HepG2 (cell line): Measurements from ENCODE around the gene MSI2. TPM values are rescaled to one million over a fixed set of nuclear protein-coding genes. Genes with fewer than 3 reads are reported as not detected.

Experiments used
- ATAC-seq: fragments of 200-7000 bp; cut with Tn5 transposase; 3 replicates; pipeline ENCODE4 v1.9.1; 2020; ENCODE audit warnings: mild to moderate bottlenecking, moderate library complexity
- BruUV-seq: library from RNA; stranded (reverse); fragments of 400-500 nt; replicated peaks from 2 replicates; lab custom pipeline; 2021; lab: Mats Ljungman, UMichigan
- CTCF ChIA-PET: fragments of 300-600 bp; formaldehyde crosslinking; extraction: SDS; loops from one replicate; lab custom pipeline; 2021; ENCODE audit warnings: low total read pairs, inconsistent platforms, low intra/inter-chr PET ratio; lab: Yijun Ruan, JAX
- POLR2A ChIA-PET: fragments of 350-600 bp; sonication (Branson Sonifier 250); formaldehyde crosslinking; loops from one replicate; lab custom pipeline; 2020; ENCODE audit warnings: antibody characterized with exemption, inconsistent platforms; lab: Yijun Ruan, JAX
- DNase-seq: peaks from one replicate; pipeline ENCODE4 v3.0.0-alpha.2; 2015; ENCODE audit warnings: low spot score
- FAIRE-seq: peaks from 3 replicates; lab custom pipeline; 2011; peaks lifted over from hg19 to GRCh38; lab: Jason Lieb, UNC
- H2AFZ ChIP-seq: one replicate; pipeline ENCODE4 v1.6.1; 2011; ENCODE audit warnings: low read length, inconsistent platforms
- H3K27ac ChIP-seq: fragments of 300-600 bp; 3 replicates; pipeline ENCODE4 v1.8.0; 2011; ENCODE audit warnings: mixed run types, mild to moderate bottlenecking, mixed read lengths, low read length, inconsistent platforms; ENCODE audit not compliant: insufficient read depth; ENCODE audit errors: extremely low read length
- H3K27me3 ChIP-seq, 2 experiments: fragments of 200-600 bp in 1 of 2; 2 replicates in 1 of 2; 3 replicates in 1 of 2; pipeline versions ENCODE4 v1.6.0 to v1.8.0; 2011; ENCODE audit warnings: low read length in 2 of 2, mild to moderate bottlenecking in 2 of 2, moderate library complexity in 2 of 2, inconsistent platforms in 1 of 2; ENCODE audit not compliant: insufficient read depth in 2 of 2, control insufficient read depth in 1 of 2
- H3K36me3 ChIP-seq, 2 experiments: fragments of 200-600 bp in 1 of 2; replicated peaks in 1 of 2; 2 replicates in 1 of 2; 3 replicates in 1 of 2; pipeline versions ENCODE4 v1.5.1 to v1.8.0; 2011; ENCODE audit warnings: low read length in 2 of 2, inconsistent platforms in 1 of 2; ENCODE audit not compliant: insufficient read depth in 2 of 2, control insufficient read depth in 1 of 2
- H3K4me1 ChIP-seq: 2 replicates; pipeline ENCODE4 v1.5.1; 2012; ENCODE audit warnings: low read length, inconsistent platforms; ENCODE audit not compliant: insufficient read depth
- H3K4me2 ChIP-seq: 2 replicates; pipeline ENCODE4 v1.6.0; 2011; ENCODE audit warnings: low read depth, low read length, inconsistent platforms
- H3K4me3 ChIP-seq, 3 experiments: fragments of 200-600 bp in 1 of 3; sonication (generic), shearing (Covaris generic) in 1 of 3; replicated peaks in 1 of 3; 2 replicates each; pipeline ENCODE4 v1.5.1; 2011 to 2016; ENCODE audit warnings: low read length in 3 of 3, inconsistent platforms in 2 of 3, low read depth in 2 of 3, mild to moderate bottlenecking in 2 of 3, control low read depth in 1 of 3, mixed read lengths in 1 of 3; ENCODE audit not compliant: insufficient read depth in 1 of 3
- H3K79me2 ChIP-seq: one replicate; pipeline ENCODE4 v1.6.1; 2011; ENCODE audit warnings: low read length, inconsistent platforms; ENCODE audit not compliant: insufficient read depth
- H3K9ac ChIP-seq: 2 replicates; pipeline ENCODE4 v1.6.0; 2011; ENCODE audit warnings: mild to moderate bottlenecking, low read depth, low read length, inconsistent platforms; ENCODE audit not compliant: insufficient read depth
- H3K9me3 ChIP-seq: 2 replicates; pipeline ENCODE4 v1.5.1; 2012; ENCODE audit warnings: mild to moderate bottlenecking, low read length
- H4K20me1 ChIP-seq: 2 replicates; pipeline ENCODE4 v1.6.0; 2011; ENCODE audit warnings: inconsistent platforms, mild to moderate bottlenecking, low read length, moderate library complexity; ENCODE audit not compliant: insufficient read depth
- DMAP1 ChIP-seq: IDR thresholded peaks from 2 replicates; pipeline ENCODE4 v1.6.1; 2016
- ELF3 ChIP-seq: IDR thresholded peaks from 2 replicates; pipeline ENCODE4 v1.6.1; 2016; ENCODE audit warnings: missing genetic modification reagents, missing compliant biosample characterization
- GPN1 ChIP-seq: sonication (generic); formaldehyde crosslinking; IDR thresholded peaks from 2 replicates; pipeline ENCODE4 v1.5.1; 2020; ENCODE audit warnings: missing genetic modification reagents, borderline replicate concordance
- NFYC ChIP-seq: IDR thresholded peaks from 2 replicates; pipeline ENCODE4 v1.6.1; 2016; ENCODE audit warnings: missing genetic modification reagents, missing compliant biosample characterization
- SIX4 ChIP-seq: sonication (generic); formaldehyde crosslinking; IDR thresholded peaks from 2 replicates; pipeline ENCODE4 v1.4.0; 2020; ENCODE audit warnings: missing genetic modification reagents
- SYNCRIP ChIP-seq: fragments of 200-400 bp; formaldehyde crosslinking; IDR thresholded peaks from 2 replicates; pipeline ENCODE4 v1.6.1; 2018; ENCODE audit warnings: mild to moderate bottlenecking, low read depth, low read length; ENCODE audit not compliant: insufficient read depth
- TEF ChIP-seq: sonication (generic); formaldehyde crosslinking; IDR thresholded peaks from 2 replicates; pipeline ENCODE4 v1.5.0; 2020; ENCODE audit warnings: missing genetic modification reagents
- YEATS2 ChIP-seq: sonication (generic); formaldehyde crosslinking; IDR thresholded peaks from 2 replicates; pipeline ENCODE4 v1.4.0; 2020; ENCODE audit warnings: missing genetic modification reagents, borderline replicate concordance
- ZFY ChIP-seq: sonication (generic); formaldehyde crosslinking; IDR thresholded peaks from 2 replicates; pipeline ENCODE4 v1.4.0; 2020; ENCODE audit warnings: missing genetic modification reagents
- ZNF570 ChIP-seq: sonication (generic); formaldehyde crosslinking; IDR thresholded peaks from 2 replicates; pipeline ENCODE4 v1.4.0; 2020; ENCODE audit warnings: mild to moderate bottlenecking, missing genetic modification reagents, borderline replicate concordance
- ZNF615 ChIP-seq: sonication (generic); formaldehyde crosslinking; IDR thresholded peaks from 2 replicates; pipeline ENCODE4 v1.5.0; 2020; ENCODE audit warnings: mild to moderate bottlenecking, missing genetic modification reagents, borderline replicate concordance
- ZSCAN9 ChIP-seq: IDR thresholded peaks from 2 replicates; pipeline ENCODE4 v1.6.1; 2016; ENCODE audit warnings: borderline replicate concordance
- WGBS: methylation state at CpG from one replicate; pipeline ENCODE4 v1.1.6; 2017; ENCODE audit warnings: low lambda C conversion rate; 5-methylcytosine and 5-hydroxymethylcytosine counted together
- in situ Hi-C: cut with HindIII; loops from 2 replicates; pipeline ENCODE4 v1.10.0; 2017; ENCODE audit warnings: low pct_unique_long_range_greater_than_20kb; ENCODE audit not compliant: extremely low pct_ligation_motif_present
- intact Hi-C: fragments of 100-400 bp; cut with micrococcal nuclease; formaldehyde crosslinking; loops from one replicate; pipeline ENCODE4 v1.10.0; 2022; ENCODE audit not compliant: unreplicated experiment
- polyA plus RNA-seq, 8 experiments: library from polyadenylated mRNA; depleted of rRNA in 3 of 8; stranded (reverse) in 7 of 8; unstranded in 1 of 8; fragments of >200 nt; fragmentation: Illumina TruSeq in 4 of 8; extraction: Trizol in 4 of 8; gene quantifications; 2 replicates each; pipeline versions ENCODE4 v1.2.1 to v1.2.3, GENCODE V29; 2011 to 2016; ENCODE audit warnings: low read depth in 4 of 8, missing spikeins in 1 of 8, mixed read lengths in 1 of 8; ENCODE audit not compliant: insufficient read depth in 1 of 8
- total RNA-seq, 5 experiments: library from RNA; depleted of rRNA; stranded (reverse); fragments of >200 nt; fragmentation: Illumina TruSeq; extraction: Trizol; gene quantifications; 2 replicates each; pipeline ENCODE4 v1.2.3, GENCODE V29; 2016; ENCODE audit warnings: low read depth in 1 of 5
- TF ChIP-seq, protein P1 (sequence below): sonication (generic); formaldehyde crosslinking; IDR thresholded peaks from 2 replicates; pipeline ENCODE4 v1.4.0; 2020; ENCODE audit warnings: mild to moderate bottlenecking, missing genetic modification reagents, borderline replicate concordance
- TF ChIP-seq, protein P2 (sequence below): sonication (generic); formaldehyde crosslinking; IDR thresholded peaks from 2 replicates; pipeline ENCODE4 v1.5.1; 2020; ENCODE audit warnings: mild to moderate bottlenecking, missing genetic modification reagents, borderline replicate concordance

Gene MSI2
- total and polyA plus RNA-seq, 2 of the 13 experiments (the other 11 are each of a cell fraction or from before 2014, with no cell fraction given) = 77.5 to 78.4 TPM

DNA sequence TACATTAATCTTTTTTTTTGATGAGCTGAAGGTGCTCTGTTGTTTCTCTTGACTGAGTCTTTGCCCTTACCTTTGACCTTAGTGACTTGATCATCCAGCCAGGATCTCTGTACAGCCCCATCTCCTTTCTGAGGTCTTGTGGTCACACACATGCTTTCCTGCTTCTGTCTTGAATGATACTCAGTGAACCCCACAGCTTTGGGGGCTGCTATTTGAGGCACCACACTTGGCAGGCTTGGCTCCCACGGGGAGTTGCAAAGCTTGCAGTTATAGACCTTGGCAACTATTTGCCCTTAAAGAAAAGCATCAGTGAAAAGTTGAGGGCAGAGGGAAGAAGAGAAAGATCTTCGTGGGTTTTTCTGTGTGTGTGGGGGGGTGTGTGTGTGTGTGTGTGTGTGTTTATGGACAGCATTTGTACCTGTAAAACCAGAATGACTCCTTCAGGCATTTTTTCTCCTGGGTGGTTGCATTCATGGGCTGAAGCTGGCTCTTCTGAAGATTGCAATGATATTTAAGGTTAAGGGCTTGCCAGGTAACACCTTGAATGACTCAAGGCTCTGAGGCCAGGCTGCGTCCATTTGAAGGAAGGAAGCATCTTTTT, 101.6 kb downstream of the MSI2 start:
- no peaks in the 10 kb centered on the region for H3K9me3 ChIP-seq
- in situ Hi-C loops = no loop called here
- H3K4me1 ChIP-seq = peaks cover 52% of the 10 kb centered on the region
- intact Hi-C loops = no loop called here
- H3K27ac ChIP-seq = no peak overlapping the region
- no peak overlapping the region for H3K4me2 ChIP-seq
- ChIA-PET CTCF (no interaction called here), POLR2A (interaction anchor here (1.5 to 1.8 kb wide), 2 partner anchors 8 to 12 kb away, joined by 3 to 7 read pairs; no protein-coding TSS in a partner anchor)
- no peak overlapping the region for H3K4me3 ChIP-seq
- H3K27me3 ChIP-seq = no peaks in the 10 kb centered on the region
- 93% methylated on average over 3 of the region's 3 CpGs for WGBS
- no peak overlapping the region for H2AFZ ChIP-seq
- FAIRE-seq (no peak), ATAC-seq (no peak), DNase-seq (no peak)
- BruUV-seq = no TSS peak
- H3K79me2 ChIP-seq = peaks cover 47% of the 10 kb centered on the region
- peaks cover 2% of the 10 kb centered on the region; the same call in 1 of the 2 replicates for H4K20me1 ChIP-seq
- H3K36me3 ChIP-seq = peaks cover 4 to 5% of the 10 kb centered on the region in 2 experiments; a peak in 2 of 5 replicates
- H3K9ac ChIP-seq = no peak overlapping the region
- TF ChIP-seq YEATS2 (no peak), ZFY (CRISPR knock-in tag) (no peak), NFYC (CRISPR knock-in tag) (no peak), ZSCAN9 (CRISPR knock-in tag) (no peak), SIX4 (CRISPR knock-in tag) (no peak), DMAP1 (CRISPR knock-in tag) (no peak), ZNF615 (CRISPR knock-in tag) (no peak), TEF (CRISPR knock-in tag) (no peak), ZNF570 (CRISPR knock-in tag) (no peak), SYNCRIP (no peak), ELF3 (CRISPR knock-in tag) (no peak), GPN1 (no peak)
- TF ChIP-seq, protein P1, sequence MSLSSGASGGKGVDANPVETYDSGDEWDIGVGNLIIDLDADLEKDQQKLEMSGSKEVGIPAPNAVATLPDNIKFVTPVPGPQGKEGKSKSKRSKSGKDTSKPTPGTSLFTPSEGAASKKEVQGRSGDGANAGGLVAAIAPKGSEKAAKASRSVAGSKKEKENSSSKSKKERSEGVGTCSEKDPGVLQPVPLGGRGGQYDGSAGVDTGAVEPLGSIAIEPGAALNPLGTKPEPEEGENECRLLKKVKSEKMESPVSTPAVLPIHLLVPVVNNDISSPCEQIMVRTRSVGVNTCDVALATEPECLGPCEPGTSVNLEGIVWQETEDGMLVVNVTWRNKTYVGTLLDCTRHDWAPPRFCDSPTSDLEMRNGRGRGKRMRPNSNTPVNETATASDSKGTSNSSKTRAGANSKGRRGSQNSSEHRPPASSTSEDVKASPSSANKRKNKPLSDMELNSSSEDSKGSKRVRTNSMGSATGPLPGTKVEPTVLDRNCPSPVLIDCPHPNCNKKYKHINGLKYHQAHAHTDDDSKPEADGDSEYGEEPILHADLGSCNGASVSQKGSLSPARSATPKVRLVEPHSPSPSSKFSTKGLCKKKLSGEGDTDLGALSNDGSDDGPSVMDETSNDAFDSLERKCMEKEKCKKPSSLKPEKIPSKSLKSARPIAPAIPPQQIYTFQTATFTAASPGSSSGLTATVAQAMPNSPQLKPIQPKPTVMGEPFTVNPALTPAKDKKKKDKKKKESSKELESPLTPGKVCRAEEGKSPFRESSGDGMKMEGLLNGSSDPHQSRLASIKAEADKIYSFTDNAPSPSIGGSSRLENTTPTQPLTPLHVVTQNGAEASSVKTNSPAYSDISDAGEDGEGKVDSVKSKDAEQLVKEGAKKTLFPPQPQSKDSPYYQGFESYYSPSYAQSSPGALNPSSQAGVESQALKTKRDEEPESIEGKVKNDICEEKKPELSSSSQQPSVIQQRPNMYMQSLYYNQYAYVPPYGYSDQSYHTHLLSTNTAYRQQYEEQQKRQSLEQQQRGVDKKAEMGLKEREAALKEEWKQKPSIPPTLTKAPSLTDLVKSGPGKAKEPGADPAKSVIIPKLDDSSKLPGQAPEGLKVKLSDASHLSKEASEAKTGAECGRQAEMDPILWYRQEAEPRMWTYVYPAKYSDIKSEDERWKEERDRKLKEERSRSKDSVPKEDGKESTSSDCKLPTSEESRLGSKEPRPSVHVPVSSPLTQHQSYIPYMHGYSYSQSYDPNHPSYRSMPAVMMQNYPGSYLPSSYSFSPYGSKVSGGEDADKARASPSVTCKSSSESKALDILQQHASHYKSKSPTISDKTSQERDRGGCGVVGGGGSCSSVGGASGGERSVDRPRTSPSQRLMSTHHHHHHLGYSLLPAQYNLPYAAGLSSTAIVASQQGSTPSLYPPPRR (CRISPR knock-in tag) = no peak
- TF ChIP-seq, protein P2, sequence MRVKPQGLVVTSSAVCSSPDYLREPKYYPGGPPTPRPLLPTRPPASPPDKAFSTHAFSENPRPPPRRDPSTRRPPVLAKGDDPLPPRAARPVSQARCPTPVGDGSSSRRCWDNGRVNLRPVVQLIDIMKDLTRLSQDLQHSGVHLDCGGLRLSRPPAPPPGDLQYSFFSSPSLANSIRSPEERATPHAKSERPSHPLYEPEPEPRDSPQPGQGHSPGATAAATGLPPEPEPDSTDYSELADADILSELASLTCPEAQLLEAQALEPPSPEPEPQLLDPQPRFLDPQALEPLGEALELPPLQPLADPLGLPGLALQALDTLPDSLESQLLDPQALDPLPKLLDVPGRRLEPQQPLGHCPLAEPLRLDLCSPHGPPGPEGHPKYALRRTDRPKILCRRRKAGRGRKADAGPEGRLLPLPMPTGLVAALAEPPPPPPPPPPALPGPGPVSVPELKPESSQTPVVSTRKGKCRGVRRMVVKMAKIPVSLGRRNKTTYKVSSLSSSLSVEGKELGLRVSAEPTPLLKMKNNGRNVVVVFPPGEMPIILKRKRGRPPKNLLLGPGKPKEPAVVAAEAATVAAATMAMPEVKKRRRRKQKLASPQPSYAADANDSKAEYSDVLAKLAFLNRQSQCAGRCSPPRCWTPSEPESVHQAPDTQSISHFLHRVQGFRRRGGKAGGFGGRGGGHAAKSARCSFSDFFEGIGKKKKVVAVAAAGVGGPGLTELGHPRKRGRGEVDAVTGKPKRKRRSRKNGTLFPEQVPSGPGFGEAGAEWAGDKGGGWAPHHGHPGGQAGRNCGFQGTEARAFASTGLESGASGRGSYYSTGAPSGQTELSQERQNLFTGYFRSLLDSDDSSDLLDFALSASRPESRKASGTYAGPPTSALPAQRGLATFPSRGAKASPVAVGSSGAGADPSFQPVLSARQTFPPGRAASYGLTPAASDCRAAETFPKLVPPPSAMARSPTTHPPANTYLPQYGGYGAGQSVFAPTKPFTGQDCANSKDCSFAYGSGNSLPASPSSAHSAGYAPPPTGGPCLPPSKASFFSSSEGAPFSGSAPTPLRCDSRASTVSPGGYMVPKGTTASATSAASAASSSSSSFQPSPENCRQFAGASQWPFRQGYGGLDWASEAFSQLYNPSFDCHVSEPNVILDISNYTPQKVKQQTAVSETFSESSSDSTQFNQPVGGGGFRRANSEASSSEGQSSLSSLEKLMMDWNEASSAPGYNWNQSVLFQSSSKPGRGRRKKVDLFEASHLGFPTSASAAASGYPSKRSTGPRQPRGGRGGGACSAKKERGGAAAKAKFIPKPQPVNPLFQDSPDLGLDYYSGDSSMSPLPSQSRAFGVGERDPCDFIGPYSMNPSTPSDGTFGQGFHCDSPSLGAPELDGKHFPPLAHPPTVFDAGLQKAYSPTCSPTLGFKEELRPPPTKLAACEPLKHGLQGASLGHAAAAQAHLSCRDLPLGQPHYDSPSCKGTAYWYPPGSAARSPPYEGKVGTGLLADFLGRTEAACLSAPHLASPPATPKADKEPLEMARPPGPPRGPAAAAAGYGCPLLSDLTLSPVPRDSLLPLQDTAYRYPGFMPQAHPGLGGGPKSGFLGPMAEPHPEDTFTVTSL (CRISPR knock-in tag) = no peak
- TF ChIP-seq, all 625 proteins: peak for 0
